ENCODE measurements around the gene KDM8. TPM values are rescaled to one million over a fixed set of nuclear protein-coding genes. Genes with fewer than 3 reads are reported as not detected.
A peak's percentile ranks its signal among the peaks of the same experiment; 100 is the strongest.

KDM8 gene
- total and polyA plus RNA-seq, 2 donors (not counting 3 experiments of a cell fraction or from before 2014, with no cell fraction given), result 5.1 to 8.4 TPM

DNA sequence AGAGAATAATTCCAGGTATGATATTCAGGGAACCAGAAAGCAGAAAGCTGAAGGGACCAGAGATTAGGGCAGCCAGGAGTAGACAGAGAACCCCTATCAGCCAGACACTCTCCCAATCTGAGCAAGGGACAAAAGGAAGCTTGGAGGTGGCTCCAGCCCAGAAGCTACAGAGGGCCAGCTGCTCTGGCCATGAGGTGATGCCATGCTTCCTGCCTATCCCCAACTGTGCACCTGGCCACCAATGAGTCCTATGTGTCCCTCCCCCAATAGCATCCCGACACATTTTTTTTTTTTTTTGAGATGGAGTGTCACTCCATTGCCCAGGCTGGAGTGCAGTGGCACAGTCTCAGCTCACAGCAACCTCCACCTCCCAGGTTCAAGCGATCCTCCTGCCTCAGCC, 35.3 kb downstream of the KDM8 start:
- Histone ChIP-seq H3K9ac (replicated peaks; ENCODE audit: extremely low read depth, insufficient read depth, low read length) (no peak overlapping the region), H3K9me3 (replicated peaks; ENCODE audit: control insufficient read depth, insufficient read depth, low read length) (no peaks in the 10 kb centered on the region), H2AFZ (ENCODE audit: low read depth, low read length) (no peak overlapping the region), H3K9me1 (replicated peaks; ENCODE audit: control insufficient read depth, extremely low read depth, insufficient read depth, low read length) (no peaks in the 10 kb centered on the region), H3K27ac (ENCODE audit: insufficient read depth, low read depth, low read length) (peak overlapping the region; percentile 99), H3K4me2 (ENCODE audit: insufficient read depth, low read length) (no peak overlapping the region), H3K79me2 (ENCODE audit: control insufficient read depth, insufficient read depth, low read length) (no peaks in the 10 kb centered on the region), H3K4me3 (replicated peaks in 1 of 3; ENCODE audit: insufficient read depth in 1 of 3, low read depth in 1 of 3, low read length in 3 of 3) (no peak overlapping the region), H3K4me1 (ENCODE audit: control insufficient read depth, extremely low read depth, insufficient read depth, low read length) (peaks cover 85% of the 10 kb centered on the region), H3K36me3 (ENCODE audit: control insufficient read depth in 2 of 2, extremely low read depth in 1 of 2, insufficient read depth in 2 of 2, low read length in 2 of 2) (peaks cover 0 to 2% of the 10 kb centered on the region in 2 experiments), H4K20me1 (replicated peaks; ENCODE audit: control insufficient read depth, extremely low read depth, insufficient read depth, low read length) (no peaks in the 10 kb centered on the region), H3K27me3 (ENCODE audit: control insufficient read depth in 2 of 2, insufficient read depth in 2 of 2, low read length in 2 of 2) (no peaks in the 10 kb centered on the region)
- dilution Hi-C loops (cut with MboI; ENCODE audit: extremely low pct_ligation_motif_present, low sequenced_read_pairs), result no loop called here
- TF ChIP-seq, protein P1, sequence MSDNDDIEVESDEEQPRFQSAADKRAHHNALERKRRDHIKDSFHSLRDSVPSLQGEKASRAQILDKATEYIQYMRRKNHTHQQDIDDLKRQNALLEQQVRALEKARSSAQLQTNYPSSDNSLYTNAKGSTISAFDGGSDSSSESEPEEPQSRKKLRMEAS (IDR thresholded peaks at IDR 0.05; ENCODE audit: insufficient read depth, insufficient read length), result no peak
- TF ChIP-seq EZH2 (IDR thresholded peaks at IDR 0.05; ENCODE audit: borderline replicate concordance, low read depth, low read length, severe bottlenecking), result no peak
- TF ChIP-seq FOS (IDR thresholded peaks at IDR 0.05; ENCODE audit: borderline replicate concordance, insufficient read depth, low read length), result no peak
- no peak for TF ChIP-seq MYC (IDR thresholded peaks at IDR 0.05; ENCODE audit: low read depth, low read length)
- TF ChIP-seq JUN (IDR thresholded peaks at IDR 0.05; ENCODE audit: borderline replicate concordance, insufficient read depth, insufficient read length, low read depth), result no peak
- no peak for TF ChIP-seq POLR2A (IDR thresholded peaks at IDR 0.05; ENCODE audit: low read depth, low read length)
- no peak for TF ChIP-seq GATA2 (IDR thresholded peaks at IDR 0.05; ENCODE audit: insufficient read depth, insufficient read length, low read depth, low read length)
- no peak for TF ChIP-seq POLR2AphosphoS5 (IDR thresholded peaks at IDR 0.05; ENCODE audit: insufficient read depth, low read depth, low read length)
- TF ChIP-seq, protein P2, sequence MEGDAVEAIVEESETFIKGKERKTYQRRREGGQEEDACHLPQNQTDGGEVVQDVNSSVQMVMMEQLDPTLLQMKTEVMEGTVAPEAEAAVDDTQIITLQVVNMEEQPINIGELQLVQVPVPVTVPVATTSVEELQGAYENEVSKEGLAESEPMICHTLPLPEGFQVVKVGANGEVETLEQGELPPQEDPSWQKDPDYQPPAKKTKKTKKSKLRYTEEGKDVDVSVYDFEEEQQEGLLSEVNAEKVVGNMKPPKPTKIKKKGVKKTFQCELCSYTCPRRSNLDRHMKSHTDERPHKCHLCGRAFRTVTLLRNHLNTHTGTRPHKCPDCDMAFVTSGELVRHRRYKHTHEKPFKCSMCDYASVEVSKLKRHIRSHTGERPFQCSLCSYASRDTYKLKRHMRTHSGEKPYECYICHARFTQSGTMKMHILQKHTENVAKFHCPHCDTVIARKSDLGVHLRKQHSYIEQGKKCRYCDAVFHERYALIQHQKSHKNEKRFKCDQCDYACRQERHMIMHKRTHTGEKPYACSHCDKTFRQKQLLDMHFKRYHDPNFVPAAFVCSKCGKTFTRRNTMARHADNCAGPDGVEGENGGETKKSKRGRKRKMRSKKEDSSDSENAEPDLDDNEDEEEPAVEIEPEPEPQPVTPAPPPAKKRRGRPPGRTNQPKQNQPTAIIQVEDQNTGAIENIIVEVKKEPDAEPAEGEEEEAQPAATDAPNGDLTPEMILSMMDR (IDR thresholded peaks at IDR 0.05; ENCODE audit: extremely low read depth in 1 of 2, insufficient read depth in 1 of 2, low read depth in 1 of 2, low read length in 2 of 2), result no peak
- BruUV-seq (replicated peaks), result no TSS peak
- CTCF ChIA-PET, result interaction anchor here (0.5 to 15.6 kb wide), 3 partner anchors 9 to 129 kb away, joined by 4 to 299 read pairs (median 4); no protein-coding TSS in a partner anchor
- POLR2A ChIA-PET, result interaction anchor here (0.8 to 1.2 kb wide), 3 partner anchors 13 to 67 kb away, joined by 3 to 4 read pairs (median 3); partner anchors contain the start of gene KDM8
- intact Hi-C loops (cut with micrococcal nuclease), result no loop called here
- FAIRE-seq (no peak), DNase-seq (ENCODE audit: low read depth, low spot score) (no peak)
